ENCODE results near the gene ZNF320. TPM values are rescaled to one million over a fixed set of nuclear protein-coding genes. Genes with fewer than 3 reads are reported as not detected.
"Not testable (repeated sequence)": the region's sequence is repeated elsewhere in the genome, so short reads cannot be mapped to it uniquely, and the experiment has no call there.

The ZNF320 gene
- total RNA-seq, 2 experiments from 2014 or later = 8.0 to 16.1 TPM

- Histone ChIP-seq H3K9me2 (ENCODE audit: insufficient read depth, low read length) (no peaks in the 10 kb centered on the region), H3K79me2 (ENCODE audit: insufficient read depth, low read depth, low read length) (no peaks in the 10 kb centered on the region), H3K9me3 (ENCODE audit: low read length) (no peaks in the 10 kb centered on the region), H4K20me1 (ENCODE audit: insufficient read depth, low read length) (no peaks in the 10 kb centered on the region), H2AFZ (ENCODE audit: low read length) (no peak overlapping the region), H3K36me3 (ENCODE audit: insufficient read depth, low read length) (peaks cover 59% of the 10 kb centered on the region), H3K4me3 (ENCODE audit: low read depth, low read length, poor library complexity, severe bottlenecking) (no peak overlapping the region), H3K4me2 (ENCODE audit: low read length) (no peak overlapping the region), H3K27ac (ENCODE audit: low read depth, low read length, poor library complexity, severe bottlenecking) (no peak overlapping the region), H3K4me1 (ENCODE audit: insufficient read depth, low read length, poor library complexity, severe bottlenecking) (no peaks in the 10 kb centered on the region)
- TF ChIP-seq EZH2phosphoT487 (IDR thresholded peaks at IDR 0.05; ENCODE audit: borderline replicate concordance, low read depth, low read length) (no peak), CTCF (conservative IDR thresholded peaks at IDR 0.05; ENCODE audit: low read length) (no peak)
- CTCF ChIA-PET (ENCODE audit: unreplicated experiment) = no interaction called here
- POLR2A ChIA-PET = interaction anchor here (0.6 kb wide), 1 partner anchor 1350 kb away, joined by 3 read pairs; no protein-coding TSS in a partner anchor
- DNase-seq (ENCODE audit: low spot score) = no peak
- intact Hi-C loops (cut with micrococcal nuclease; ENCODE audit: unreplicated experiment) = no loop called here
- no TSS peak for BruUV-seq (replicated peaks)
Observed at GRCh38 chr19:52889076-52889475, 8.4 kb downstream of the ZNF320 start.

- no peak for TF ChIP-seq EZH2phosphoT487 (IDR thresholded peaks at IDR 0.05; ENCODE audit: borderline replicate concordance, low read depth, low read length)
- no peak for TF ChIP-seq CTCF (conservative IDR thresholded peaks at IDR 0.05; ENCODE audit: low read length)
- Histone ChIP-seq H3K9me2 (ENCODE audit: insufficient read depth, low read length) (no peaks in the 10 kb centered on the region), H3K4me1 (ENCODE audit: insufficient read depth, low read length, poor library complexity, severe bottlenecking) (no peaks in the 10 kb centered on the region), H3K4me2 (ENCODE audit: low read length) (no peak overlapping the region), H3K4me3 (ENCODE audit: low read depth, low read length, poor library complexity, severe bottlenecking) (no peak overlapping the region), H4K20me1 (ENCODE audit: insufficient read depth, low read length) (no peaks in the 10 kb centered on the region), H3K79me2 (ENCODE audit: insufficient read depth, low read depth, low read length) (no peaks in the 10 kb centered on the region), H3K27ac (ENCODE audit: low read depth, low read length, poor library complexity, severe bottlenecking) (no peak overlapping the region), H3K9me3 (ENCODE audit: low read length) (peaks cover 43% of the 10 kb centered on the region), H2AFZ (ENCODE audit: low read length) (no peak overlapping the region), H3K36me3 (ENCODE audit: insufficient read depth, low read length) (peaks cover 86% of the 10 kb centered on the region)
- no TSS peak for BruUV-seq (replicated peaks)
- ChIA-PET CTCF (ENCODE audit: unreplicated experiment) (no interaction called here), POLR2A (no interaction called here)
- intact Hi-C loops (cut with micrococcal nuclease; ENCODE audit: unreplicated experiment) = no loop called here
- no peak for DNase-seq (ENCODE audit: low spot score)
Observed at GRCh38 chr19:52880895-52881389, 16.5 kb downstream of the ZNF320 start.

- H3K9me2 ChIP-seq (ENCODE audit: insufficient read depth, low read length); POLR2A ChIA-PET; H3K4me2 ChIP-seq (ENCODE audit: low read length); H4K20me1 ChIP-seq (ENCODE audit: insufficient read depth, low read length); intact Hi-C loops (cut with micrococcal nuclease; ENCODE audit: unreplicated experiment); H3K4me1 ChIP-seq (ENCODE audit: insufficient read depth, low read length, poor library complexity, severe bottlenecking); H2AFZ ChIP-seq (ENCODE audit: low read length); H3K4me3 ChIP-seq (ENCODE audit: low read depth, low read length, poor library complexity, severe bottlenecking); H3K9me3 ChIP-seq (ENCODE audit: low read length); H3K79me2 ChIP-seq (ENCODE audit: insufficient read depth, low read depth, low read length); BruUV-seq (replicated peaks); CTCF ChIA-PET (ENCODE audit: unreplicated experiment); DNase-seq (ENCODE audit: low spot score); H3K27ac ChIP-seq (ENCODE audit: low read depth, low read length, poor library complexity, severe bottlenecking): not testable (repeated sequence)
- H3K36me3 ChIP-seq (ENCODE audit: insufficient read depth, low read length) = peaks cover 13% of the 10 kb centered on the region
Observed at GRCh38 chr19:52872996-52873395, 24.4 kb downstream of the ZNF320 start.

All from OCI-LY7 (cell line).